ENCODE measurements around the gene PTGER1. TPM values are rescaled to one million over a fixed set of nuclear protein-coding genes. Genes with fewer than 3 reads are reported as not detected.

Gene PTGER1
- total RNA-seq, 1 experiment from 2014 or later = 0.63 TPM

DNA sequence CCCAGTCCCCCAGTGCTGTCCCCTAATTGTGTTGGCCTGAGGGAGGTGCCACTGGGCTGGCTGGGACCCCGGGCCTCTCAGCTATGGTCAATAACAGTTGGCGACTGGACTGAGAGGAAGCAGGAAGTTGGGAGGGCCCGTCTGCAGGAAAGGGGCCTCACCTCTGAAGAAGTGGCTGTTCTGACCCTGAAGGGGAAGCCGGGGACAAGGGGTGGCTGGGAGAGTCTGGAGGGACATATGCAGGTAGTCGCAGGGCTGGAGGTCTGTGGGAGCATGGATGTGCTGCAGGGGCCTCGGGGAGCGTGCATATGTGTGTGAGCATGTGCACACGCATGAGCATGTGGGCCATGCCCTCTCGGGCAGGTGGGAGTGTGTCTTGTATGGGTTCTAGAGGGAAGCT is 36.1 kb downstream of the PTGER1 start:
- no peak for DNase-seq
- Histone ChIP-seq H4K20me1 (ENCODE audit: control insufficient read depth, insufficient read depth, insufficient read length) (peaks cover 3% of the 10 kb centered on the region), H3K79me1 (ENCODE audit: insufficient read depth, low read depth, low read length, poor library complexity, severe bottlenecking) (peaks cover 4% of the 10 kb centered on the region), H2BK5ac (ENCODE audit: insufficient read length, low read length) (no peak overlapping the region), H3K9ac (ENCODE audit: extremely low read depth, insufficient read length, low read length) (no peak overlapping the region), H4K91ac (ENCODE audit: insufficient read length, low read depth, low read length) (no peak overlapping the region), H2BK120ac (ENCODE audit: low read depth, low read length, poor library complexity, severe bottlenecking) (no peak overlapping the region), H2AFZ (ENCODE audit: low read length) (no peak overlapping the region), H3T11ph (ENCODE audit: low read length) (no peak overlapping the region), H3K79me2 (ENCODE audit: insufficient read depth, low read length) (peaks cover 3% of the 10 kb centered on the region; the same call in 1 of the 2 replicates), H4K5ac (ENCODE audit: insufficient read length, low read depth, low read length) (no peak overlapping the region), H3K27ac (ENCODE audit: insufficient read length, low read depth, low read length) (no peak overlapping the region), H3K27me3 (ENCODE audit: insufficient read depth, low read length) (no peaks in the 10 kb centered on the region), H2BK20ac (ENCODE audit: low read depth, low read length, poor library complexity, severe bottlenecking) (no peak overlapping the region), H3K9me3 (ENCODE audit: control insufficient read depth, low read depth, low read length) (no peaks in the 10 kb centered on the region), H3K4me1 (ENCODE audit: insufficient read depth, low read length) (no peaks in the 10 kb centered on the region), H3K18ac (ENCODE audit: insufficient read length, low read depth, low read length) (no peak overlapping the region), H2BK12ac (ENCODE audit: insufficient read length, low read depth, low read length) (no peak overlapping the region), H2BK15ac (ENCODE audit: low read depth, low read length) (no peak overlapping the region), H3K14ac (ENCODE audit: insufficient read depth, low read length) (no peak overlapping the region), H2AK5ac (ENCODE audit: insufficient read length, low read length) (no peak overlapping the region), H3K23ac (ENCODE audit: insufficient read length, low read depth, low read length) (no peak overlapping the region), H4K8ac (replicated peaks; ENCODE audit: insufficient read length, low read depth, low read length) (no peak overlapping the region), H3K23me2 (ENCODE audit: insufficient read length, low read depth, low read length, poor library complexity, severe bottlenecking) (peaks cover under 1% of the 10 kb centered on the region), H3K4me2 (ENCODE audit: insufficient read depth, insufficient read length, low read length) (no peak overlapping the region), H3K4ac (ENCODE audit: low read depth, low read length) (no peak overlapping the region), H3K56ac (ENCODE audit: insufficient read length, low read depth, low read length) (no peak overlapping the region)
- Mint-ChIP-seq H3K4me1 (peaks cover 12 to 13% of the 10 kb centered on the region in 2 experiments), H3K36me3 (ENCODE audit: insufficient read depth in 1 of 3, low read depth in 3 of 3) (peaks cover 18 to 31% (median 23%) of the 10 kb centered on the region in 3 experiments), H3K27ac (peak overlapping the region; percentile 5 to 92 (median 66); a peak in 4 of 7 replicates), H3K4me3 (no peak overlapping the region), H3K9me3 (no peaks in the 10 kb centered on the region), H3K27me3 (ENCODE audit: low read depth) (no peaks in the 10 kb centered on the region)
- no peak for TF ChIP-seq CTCF (conservative IDR thresholded peaks at IDR 0.05)
- WGBS (ENCODE audit: extremely low coverage, insufficient read length, low lambda C conversion rate) = no CpG with 5 or more reads among the region's 9 CpGs
